COLO668 (cell line): ENCODE measurements around the gene TMEM271.
"Not testable (repeated sequence)": the region's sequence is repeated elsewhere in the genome, so short reads cannot be mapped to it uniquely, and the experiment has no call there.

ENCODE experiments used
- DNase-seq: peaks from one replicate; lab custom pipeline; 2025; ENCODE audit not compliant: unreplicated experiment; lab: John Stamatoyannopoulos, UW

TMEM271 gene

DNA sequence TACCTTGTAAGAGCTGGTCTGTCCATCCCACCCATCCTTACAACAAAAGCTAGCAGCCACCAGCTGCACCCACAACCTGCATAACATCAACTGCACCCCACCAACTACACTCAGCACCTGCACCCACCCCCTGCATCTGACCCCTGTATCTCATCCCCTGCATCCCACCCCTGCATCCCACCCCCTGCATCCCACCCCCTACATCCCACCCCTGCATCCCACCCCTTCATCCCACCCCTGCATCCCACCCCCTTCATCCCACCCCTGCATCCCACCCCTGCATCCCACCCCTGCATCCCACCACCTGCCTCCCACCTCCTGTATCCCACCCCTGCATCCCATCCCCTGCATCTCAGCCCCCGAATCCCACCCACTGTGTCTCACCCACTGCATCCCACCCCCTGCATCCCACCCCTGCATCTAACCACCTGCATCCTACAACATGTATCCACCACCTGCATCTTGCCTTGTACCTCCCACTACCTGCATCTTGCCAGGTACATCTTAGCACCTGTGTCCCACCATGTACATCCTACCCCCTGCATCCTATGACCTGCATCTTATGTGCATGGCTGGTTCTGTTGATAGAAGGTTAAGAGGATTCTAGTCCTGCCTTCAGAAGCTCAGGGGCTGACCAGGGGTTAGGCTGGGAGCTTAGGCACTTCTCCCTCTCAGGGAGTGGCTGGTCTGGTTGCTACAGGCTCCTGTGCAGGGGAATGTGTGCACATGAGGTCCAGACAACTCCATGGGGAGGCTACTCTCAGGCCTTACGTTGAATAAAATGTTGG lies 9.4 kb downstream of the TMEM271 start:
- DNase-seq = no peak

DNA sequence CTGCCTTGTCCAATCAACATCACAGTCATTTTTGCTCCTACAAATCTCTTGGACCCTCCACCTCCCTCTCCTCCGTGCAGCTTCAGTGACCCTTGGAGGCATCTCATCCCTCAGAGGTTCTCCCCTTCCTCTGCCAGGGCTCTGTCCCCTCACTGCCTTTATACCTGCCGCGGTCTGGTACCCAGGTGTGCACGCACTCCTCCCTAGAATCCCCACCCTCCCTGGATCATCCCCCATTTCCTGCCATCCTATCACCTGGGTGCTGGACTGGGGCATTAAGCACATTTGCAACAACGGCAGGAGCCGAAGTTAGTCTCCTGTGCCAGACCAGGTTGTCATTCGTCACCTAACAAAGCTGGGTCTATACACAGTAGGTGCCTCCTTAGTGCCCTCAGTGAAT lies 10.1 kb downstream of the TMEM271 start:
- no peak for DNase-seq

- DNase-seq = not testable (repeated sequence)
These were observed 10.5 kb downstream of the TMEM271 start for GRCh38 chr4:565614-566013.

DNA sequence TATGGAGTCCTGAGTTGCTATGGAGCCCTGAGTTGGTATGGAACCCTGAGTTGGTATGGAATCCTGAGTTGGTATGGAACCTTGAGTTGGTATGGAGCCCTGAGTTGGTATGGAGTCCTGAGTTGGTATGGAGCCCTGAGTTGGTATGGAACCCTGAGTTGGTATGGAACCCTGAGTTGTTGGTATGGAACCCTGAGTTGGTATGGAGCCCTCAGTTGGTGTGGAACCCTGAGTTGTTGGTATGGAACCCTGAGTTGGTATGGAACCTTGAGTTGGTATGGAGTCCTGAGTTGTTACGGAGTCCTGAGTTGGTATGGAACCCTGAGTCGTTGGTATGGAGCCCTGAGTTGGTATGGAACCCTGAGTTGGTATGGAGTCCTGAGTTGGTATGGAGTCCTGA lies 13.6 kb downstream of the TMEM271 start:
- not testable (repeated sequence) for DNase-seq

GRCh38 chr4:561426-561825 lies 14.7 kb downstream of the TMEM271 start:
- DNase-seq = no peak

DNA sequence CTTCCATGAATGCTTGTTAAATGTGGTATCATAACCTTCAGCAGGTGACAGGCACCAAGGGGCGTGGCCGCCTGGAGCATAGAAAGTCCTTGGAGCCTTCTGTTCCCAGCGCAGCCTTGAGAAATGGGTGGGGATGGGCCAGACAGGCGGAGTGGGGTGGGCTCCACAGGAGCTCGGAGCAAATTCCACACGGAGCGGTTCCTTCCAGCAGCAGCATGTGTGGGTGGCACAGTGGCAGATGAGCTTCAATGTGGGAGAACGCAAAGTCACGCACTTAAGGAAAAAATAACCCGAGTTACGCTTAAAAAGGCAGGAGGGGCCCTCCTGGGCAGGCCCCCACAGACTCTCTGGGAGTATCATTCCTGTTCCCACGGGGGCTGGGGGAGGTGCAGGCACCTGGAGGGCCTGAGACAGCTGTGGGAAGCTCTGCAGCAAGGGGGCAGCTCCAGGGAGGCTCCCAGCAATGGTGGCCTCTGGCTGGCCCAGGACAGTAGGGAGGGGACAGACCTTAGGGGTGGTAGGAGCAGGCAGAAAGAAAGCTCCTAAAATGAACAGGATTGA lies 15.3 kb downstream of the TMEM271 start:
- DNase-seq = no peak

DNA sequence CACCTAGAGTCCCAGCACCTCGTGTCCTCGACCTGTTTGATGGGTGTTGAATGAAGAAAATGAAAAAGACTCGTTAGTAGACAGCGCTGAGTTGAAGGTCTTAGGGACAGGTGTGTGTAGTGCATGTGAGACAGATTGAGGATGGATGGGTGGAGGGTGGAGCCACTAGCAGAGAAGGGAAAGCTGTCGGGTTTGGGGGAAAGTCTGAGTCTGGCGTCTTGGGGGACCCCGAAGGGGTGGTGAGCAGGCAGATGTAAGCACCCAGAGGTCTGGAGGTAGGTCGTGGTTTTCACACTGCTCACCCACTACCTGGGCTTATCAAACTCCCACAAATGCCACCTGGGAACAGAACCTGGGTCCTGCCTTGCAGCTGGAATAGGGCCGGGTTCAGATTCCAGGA lies 16.0 kb downstream of the TMEM271 start:
- no peak for DNase-seq

GRCh38 chr4:555566-556275 lies 20.4 kb downstream of the TMEM271 start:
- DNase-seq = no peak

DNA sequence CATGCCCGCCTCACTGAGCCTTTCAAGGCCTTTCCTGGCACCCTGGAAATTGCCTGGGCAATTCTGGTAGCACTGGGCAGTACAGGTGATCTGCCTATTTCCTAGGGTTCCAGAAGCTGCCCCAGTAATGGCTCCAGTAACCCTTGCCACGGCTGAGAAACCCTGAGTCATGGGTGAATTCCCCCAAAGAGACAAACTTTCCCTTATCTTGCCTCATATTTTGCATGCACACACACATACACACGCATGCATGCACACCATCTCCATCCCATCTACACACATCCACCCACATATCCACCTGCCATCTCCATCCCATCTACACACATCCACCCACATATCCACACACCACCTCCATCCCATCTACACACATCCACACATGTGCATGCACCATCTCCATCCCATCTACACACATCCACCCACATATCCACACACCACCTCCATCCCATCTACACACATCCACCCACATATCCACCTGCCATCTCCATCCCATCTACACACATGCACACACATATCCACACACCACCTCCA lies 21.2 kb downstream of the TMEM271 start:
- DNase-seq = not testable (repeated sequence)

GRCh38 chr4:552019-552418 lies 24.1 kb downstream of the TMEM271 start:
- no peak for DNase-seq

- DNase-seq = not testable (repeated sequence)
These were observed 25.8 kb downstream of the TMEM271 start for GRCh38 chr4:550268-550667.

GRCh38 chr4:548976-549375 lies 27.1 kb downstream of the TMEM271 start:
- no peak for DNase-seq

- no peak for DNase-seq
These were observed 30.5 kb downstream of the TMEM271 start for GRCh38 chr4:545612-546011.

- DNase-seq = no peak
These were observed 31.5 kb downstream of the TMEM271 start for GRCh38 chr4:544386-545105.

DNA sequence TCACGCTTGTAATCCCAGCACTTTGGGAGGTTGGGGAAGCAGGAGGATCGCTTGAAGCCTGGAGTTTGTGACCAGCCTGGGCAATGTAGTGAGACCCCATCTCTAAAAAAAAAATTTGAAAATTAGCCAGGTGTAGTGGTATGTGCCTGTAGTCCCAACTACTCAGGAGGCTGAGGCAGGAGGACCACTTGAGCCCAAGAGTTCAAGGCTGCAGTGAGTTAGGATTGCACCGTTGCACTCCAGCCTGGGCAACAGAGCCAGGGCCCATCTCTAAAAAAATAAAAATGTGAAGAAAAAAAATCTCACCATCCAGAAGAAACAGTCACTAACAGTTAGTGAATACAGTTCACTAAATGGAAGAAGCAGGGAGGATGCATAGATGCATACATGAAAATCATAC lies 34.8 kb downstream of the TMEM271 start:
- no peak for DNase-seq

- no peak for DNase-seq
These were observed 37.5 kb downstream of the TMEM271 start for GRCh38 chr4:538542-539142.

DNA sequence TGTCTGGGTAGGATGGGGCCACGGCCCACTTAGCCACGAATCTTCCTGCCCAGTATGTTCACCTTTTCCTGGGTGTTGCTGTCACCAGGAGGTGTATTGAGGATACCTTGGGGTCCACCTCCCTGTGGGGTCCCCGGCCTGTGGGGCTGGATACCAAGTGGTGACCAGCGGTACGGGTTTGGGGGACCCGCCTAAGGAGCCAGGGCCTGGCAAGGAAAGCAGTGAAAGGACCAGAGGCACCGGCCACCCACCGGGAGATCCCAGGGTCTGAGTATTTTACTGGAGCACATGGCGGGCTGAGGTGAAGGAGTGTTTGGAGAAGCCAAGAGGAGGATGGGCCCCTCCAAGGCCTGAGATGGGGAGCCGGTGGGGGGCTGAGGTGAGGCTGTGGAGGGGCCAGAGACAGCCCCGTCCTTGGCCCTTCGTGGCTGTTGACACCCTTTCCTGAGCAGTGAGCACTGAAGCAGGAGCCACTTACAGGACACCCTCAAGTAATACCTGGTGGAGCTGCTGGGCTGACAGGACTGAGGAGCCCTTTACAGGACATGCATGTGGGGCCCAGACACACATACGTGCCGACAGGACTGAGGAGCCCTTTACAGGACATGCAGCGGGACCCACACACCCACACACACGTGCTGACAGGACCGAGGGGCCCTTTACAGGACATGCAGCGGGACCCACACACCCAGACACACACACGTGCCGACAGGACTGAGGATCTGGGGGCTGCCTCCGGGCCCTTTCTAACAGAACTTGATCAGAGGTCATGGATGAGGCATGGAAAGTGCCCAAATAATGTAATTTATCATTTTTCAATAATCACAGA lies 38.4 kb downstream of the TMEM271 start:
- no peak for DNase-seq

- no peak for DNase-seq
These were observed 39.6 kb downstream of the TMEM271 start for GRCh38 chr4:536351-536972.

DNA sequence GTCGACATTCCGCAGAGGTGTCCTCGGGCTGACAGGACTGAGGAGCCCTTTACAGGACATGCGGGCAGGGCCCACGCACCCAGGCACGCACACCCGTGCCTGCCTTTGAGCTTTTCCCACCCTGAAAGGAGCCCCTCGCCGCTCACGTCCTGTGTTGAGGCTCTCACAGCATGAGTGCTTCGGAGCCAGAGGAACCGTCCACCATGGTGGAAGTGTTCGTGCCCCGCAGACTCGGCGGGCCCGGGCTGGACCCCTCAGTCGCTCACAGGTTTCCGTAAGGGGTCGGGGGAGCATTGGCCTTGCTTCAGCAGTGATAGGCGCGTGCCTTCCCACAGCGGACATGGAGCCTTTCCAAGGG lies 40.2 kb downstream of the TMEM271 start:
- no peak for DNase-seq
